Anterior cingulate cortex (tissue), 58 donors: ENCODE measurements around the gene OLIG1.

Experiments used
- DNase-seq, 58 donors: peaks; one replicate each; lab custom pipeline; 2025; lab: John Stamatoyannopoulos, UW

OLIG1 gene

GRCh38 chr21:33080776-33081175 is 10.8 kb downstream of the OLIG1 start:
- no peak for DNase-seq

GRCh38 chr21:33088384-33088783 is 18.4 kb downstream of the OLIG1 start:
- DNase-seq = no peak

GRCh38 chr21:33089395-33090119 is 19.6 kb downstream of the OLIG1 start:
- DNase-seq = peak in 2 of 58 donors; percentile 8 to 18

- no peak for DNase-seq
These were observed 26.5 kb downstream of the OLIG1 start for GRCh38 chr21:33096426-33096825.

- no peak for DNase-seq
These were observed 29.2 kb downstream of the OLIG1 start for GRCh38 chr21:33099131-33099530.

- no peak for DNase-seq
These were observed 31.5 kb downstream of the OLIG1 start for GRCh38 chr21:33101300-33101911.

GRCh38 chr21:33105088-33105487 is 35.1 kb downstream of the OLIG1 start:
- no peak for DNase-seq

GRCh38 chr21:33108228-33108627 is 38.3 kb downstream of the OLIG1 start:
- no peak for DNase-seq

GRCh38 chr21:33109574-33110339 is 39.8 kb downstream of the OLIG1 start:
- peak in 5 of 58 donors; percentile 13 to 28 (median 21) for DNase-seq

GRCh38 chr21:33110340-33110715 is 40.4 kb downstream of the OLIG1 start:
- no peak for DNase-seq

GRCh38 chr21:33111577-33111976 is 41.6 kb downstream of the OLIG1 start:
- DNase-seq = no peak

- DNase-seq = no peak
These were observed 42.2 kb downstream of the OLIG1 start for GRCh38 chr21:33112151-33112550.

GRCh38 chr21:33112681-33113080 is 42.7 kb downstream of the OLIG1 start:
- no peak for DNase-seq

GRCh38 chr21:33113131-33113530 is 43.2 kb downstream of the OLIG1 start:
- no peak for DNase-seq

GRCh38 chr21:33114276-33114675 is 44.3 kb downstream of the OLIG1 start:
- no peak for DNase-seq

GRCh38 chr21:33115631-33116510 is 45.9 kb downstream of the OLIG1 start:
- peak in 56 of 58 donors; percentile 17 to 86 (median 73) for DNase-seq

GRCh38 chr21:33116676-33117075 is 46.7 kb downstream of the OLIG1 start:
- peak in 17 of 58 donors; percentile 14 to 79 (median 43) for DNase-seq

- DNase-seq = peak in 48 of 58 donors; percentile 19 to 92 (median 64)
These were observed 47.4 kb downstream of the OLIG1 start for GRCh38 chr21:33117101-33117888.
